OCI-LY3 (cell line): ENCODE data around the gene NELL2.

Experiments used
- H2AFZ ChIP-seq: fragments of 200-600, 300-600 bp; shearing (Covaris generic); 2 replicates; pipeline ENCODE4 v1.6.0; 2014; ENCODE audit warnings: antibody characterized with exemption, low read depth, low read length
- H3K27ac ChIP-seq: fragments of 200-600, 300-600 bp; sonication (generic); 2 replicates; pipeline ENCODE4 v1.5.1; 2014; ENCODE audit warnings: mild to moderate bottlenecking, low read length, moderate library complexity, mixed read lengths
- H3K27me3 ChIP-seq: fragments of 200-600, 300-600 bp; sonication (generic); 2 replicates; pipeline ENCODE4 v1.6.1; 2014; ENCODE audit warnings: low read depth, low read length, mixed read lengths
- H3K36me3 ChIP-seq: fragments of 200-600, 300-600 bp; sonication (generic); replicated peaks from 2 replicates; pipeline ENCODE3; 2014; ENCODE audit warnings: low read depth, low read length, mixed read lengths
- H3K4me1 ChIP-seq: fragments of 300-600, 200-600 bp; sonication (generic); 2 replicates; pipeline ENCODE4 v1.6.1; 2014; ENCODE audit warnings: low read length, mixed read lengths
- H3K4me2 ChIP-seq: fragments of 200-600, 300-600 bp; sonication (generic); 2 replicates; pipeline ENCODE4 v1.6.1; 2014; ENCODE audit warnings: low read length, mixed read lengths
- H3K4me3 ChIP-seq: fragments of 300-600, 200-600 bp; sonication (generic); 2 replicates; pipeline ENCODE4 v1.5.1; 2014; ENCODE audit warnings: antibody characterized with exemption, mild to moderate bottlenecking, low read length, moderate library complexity
- H3K79me2 ChIP-seq: fragments of 300-600, 200-600 bp; shearing (Covaris generic); 2 replicates; pipeline ENCODE4 v1.6.1; 2014; ENCODE audit warnings: mild to moderate bottlenecking, low read length, mixed read lengths
- H3K9ac ChIP-seq: fragments of 300-600, 200-600 bp; shearing (Covaris generic); 2 replicates; pipeline ENCODE4 v1.6.0; 2014; ENCODE audit warnings: mild to moderate bottlenecking, low read length, moderate library complexity
- H3K9me3 ChIP-seq: fragments of 200-600, 300-600 bp; shearing (Covaris generic); 2 replicates; pipeline ENCODE4 v1.6.1; 2014; ENCODE audit warnings: low read length, mixed read lengths; ENCODE audit not compliant: insufficient read depth
- H4K20me1 ChIP-seq: fragments of 200-600, 300-600 bp; sonication (generic); 2 replicates; pipeline ENCODE4 v1.6.1; 2016; ENCODE audit warnings: low read length, mixed read lengths; ENCODE audit not compliant: insufficient read depth
- EZH2phosphoT487 ChIP-seq: fragments of 200-600 bp; shearing (Covaris generic); IDR thresholded peaks from 2 replicates; pipeline ENCODE4 v1.6.1; 2018; ENCODE audit warnings: antibody characterized with exemption, mixed run types, low read depth
- TF ChIP-seq, protein P1 (sequence below): fragments of 200-600, 300-600 bp; sonication (generic); IDR thresholded peaks from 2 replicates; pipeline ENCODE4 v1.5.1; 2014; ENCODE audit warnings: antibody characterized with exemption, low read length, low read depth

The NELL2 gene

GRCh38 chr12:44716711-44717110 is 159.4 kb downstream of the NELL2 start:
- no peaks in the 10 kb centered on the region for H3K9me3 ChIP-seq
- no peak overlapping the region for H3K4me2 ChIP-seq
- no peak overlapping the region for H3K9ac ChIP-seq
- no peak overlapping the region for H3K4me3 ChIP-seq
- H2AFZ ChIP-seq, result no peak overlapping the region
- no peaks in the 10 kb centered on the region for H3K79me2 ChIP-seq
- no peaks in the 10 kb centered on the region for H3K36me3 ChIP-seq
- no peaks in the 10 kb centered on the region for H3K27me3 ChIP-seq
- H3K27ac ChIP-seq, result no peak overlapping the region
- no peaks in the 10 kb centered on the region for H4K20me1 ChIP-seq
- TF ChIP-seq, protein P1, sequence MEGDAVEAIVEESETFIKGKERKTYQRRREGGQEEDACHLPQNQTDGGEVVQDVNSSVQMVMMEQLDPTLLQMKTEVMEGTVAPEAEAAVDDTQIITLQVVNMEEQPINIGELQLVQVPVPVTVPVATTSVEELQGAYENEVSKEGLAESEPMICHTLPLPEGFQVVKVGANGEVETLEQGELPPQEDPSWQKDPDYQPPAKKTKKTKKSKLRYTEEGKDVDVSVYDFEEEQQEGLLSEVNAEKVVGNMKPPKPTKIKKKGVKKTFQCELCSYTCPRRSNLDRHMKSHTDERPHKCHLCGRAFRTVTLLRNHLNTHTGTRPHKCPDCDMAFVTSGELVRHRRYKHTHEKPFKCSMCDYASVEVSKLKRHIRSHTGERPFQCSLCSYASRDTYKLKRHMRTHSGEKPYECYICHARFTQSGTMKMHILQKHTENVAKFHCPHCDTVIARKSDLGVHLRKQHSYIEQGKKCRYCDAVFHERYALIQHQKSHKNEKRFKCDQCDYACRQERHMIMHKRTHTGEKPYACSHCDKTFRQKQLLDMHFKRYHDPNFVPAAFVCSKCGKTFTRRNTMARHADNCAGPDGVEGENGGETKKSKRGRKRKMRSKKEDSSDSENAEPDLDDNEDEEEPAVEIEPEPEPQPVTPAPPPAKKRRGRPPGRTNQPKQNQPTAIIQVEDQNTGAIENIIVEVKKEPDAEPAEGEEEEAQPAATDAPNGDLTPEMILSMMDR, result no peak
- no peak for TF ChIP-seq EZH2phosphoT487
- H3K4me1 ChIP-seq, result no peaks in the 10 kb centered on the region

GRCh38 chr12:44711736-44712135 is 164.4 kb downstream of the NELL2 start:
- no peaks in the 10 kb centered on the region for H3K79me2 ChIP-seq
- no peak overlapping the region for H3K4me2 ChIP-seq
- no peak for TF ChIP-seq EZH2phosphoT487
- TF ChIP-seq, protein P1, result no peak
- no peaks in the 10 kb centered on the region for H3K27me3 ChIP-seq
- H3K9me3 ChIP-seq, result no peaks in the 10 kb centered on the region
- H4K20me1 ChIP-seq, result no peaks in the 10 kb centered on the region
- no peak overlapping the region for H3K9ac ChIP-seq
- no peak overlapping the region for H2AFZ ChIP-seq
- no peaks in the 10 kb centered on the region for H3K4me1 ChIP-seq
- no peaks in the 10 kb centered on the region for H3K36me3 ChIP-seq
- no peak overlapping the region for H3K4me3 ChIP-seq
- H3K27ac ChIP-seq, result no peak overlapping the region

GRCh38 chr12:44709166-44709565 is 166.9 kb downstream of the NELL2 start:
- Histone ChIP-seq H3K79me2 (no peaks in the 10 kb centered on the region), H4K20me1 (no peaks in the 10 kb centered on the region), H2AFZ (no peak overlapping the region), H3K27me3 (no peaks in the 10 kb centered on the region), H3K36me3 (no peaks in the 10 kb centered on the region), H3K4me1 (no peaks in the 10 kb centered on the region), H3K4me2 (no peak overlapping the region), H3K27ac (no peak overlapping the region), H3K9me3 (no peaks in the 10 kb centered on the region), H3K4me3 (no peak overlapping the region), H3K9ac (no peak overlapping the region)
- no peak for TF ChIP-seq EZH2phosphoT487

DNA sequence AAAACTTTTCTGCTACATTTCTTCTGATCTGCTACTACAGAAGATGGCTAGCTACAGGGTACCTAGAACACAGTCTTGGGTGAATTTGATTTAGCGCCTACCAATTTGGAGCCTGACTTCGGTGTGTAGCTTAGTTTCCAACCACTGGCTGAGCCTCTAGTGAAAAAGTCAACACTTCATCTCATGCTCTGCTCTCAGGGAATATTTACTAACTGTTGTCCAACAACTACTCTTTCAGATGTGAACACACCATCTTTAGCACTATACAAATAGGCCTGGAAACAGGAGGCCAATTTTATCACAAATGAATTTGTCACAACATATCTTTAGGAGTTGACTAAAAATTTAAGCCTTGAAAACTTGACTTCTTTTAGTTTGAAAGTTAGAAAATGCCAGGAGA is 167.9 kb downstream of the NELL2 start:
- H3K4me2 ChIP-seq, result no peak overlapping the region
- no peak overlapping the region for H3K27ac ChIP-seq
- no peaks in the 10 kb centered on the region for H4K20me1 ChIP-seq
- no peaks in the 10 kb centered on the region for H3K79me2 ChIP-seq
- no peaks in the 10 kb centered on the region for H3K9me3 ChIP-seq
- H3K9ac ChIP-seq, result no peak overlapping the region
- no peaks in the 10 kb centered on the region for H3K4me1 ChIP-seq
- H3K27me3 ChIP-seq, result no peaks in the 10 kb centered on the region
- no peak overlapping the region for H3K4me3 ChIP-seq
- TF ChIP-seq EZH2phosphoT487, result no peak
- TF ChIP-seq, protein P1, result no peak
- no peak overlapping the region for H2AFZ ChIP-seq
- H3K36me3 ChIP-seq, result no peaks in the 10 kb centered on the region
